ENCODE results near the gene BAG2.

BAG2 gene

GRCh38 chr6:57201718-57202117 is 29.6 kb downstream of the BAG2 start:
- TF ChIP-seq CTCF (IDR thresholded peaks at IDR 0.05; ENCODE audit: insufficient read depth, low read length, poor library complexity, severe bottlenecking) (no peak), EZH2phosphoT487 (conservative IDR thresholded peaks at IDR 0.05; ENCODE audit: low read length) (no peak)
- Histone ChIP-seq H3K36me3 (ENCODE audit: low read length) (peaks cover 3% of the 10 kb centered on the region; the same call in 1 of the 2 replicates), H4K20me1 (ENCODE audit: low read depth, low read length) (peaks cover 3% of the 10 kb centered on the region; the same call in 1 of the 2 replicates), H3K27me3 (ENCODE audit: low read length) (no peaks in the 10 kb centered on the region), H3K9ac (ENCODE audit: low read length) (no peak overlapping the region), H3K27ac (ENCODE audit: low read depth, low read length) (no peak overlapping the region), H3K4me3 (ENCODE audit: insufficient read depth, low read length, poor library complexity, severe bottlenecking) (no peak overlapping the region), H3F3A (ENCODE audit: insufficient read depth) (peaks cover 5% of the 10 kb centered on the region; the same call in 1 of the 2 replicates), H3K4me2 (ENCODE audit: low read depth, low read length, poor library complexity, severe bottlenecking) (no peak overlapping the region), H2AFZ (ENCODE audit: low read depth, low read length, severe bottlenecking) (no peak overlapping the region), H3K79me2 (ENCODE audit: insufficient read depth, low read length) (no peaks in the 10 kb centered on the region), H3K9me3 (ENCODE audit: insufficient read depth, low read length) (no peaks in the 10 kb centered on the region), H3K9me2 (replicated peaks; ENCODE audit: insufficient read depth, low read length) (no peaks in the 10 kb centered on the region)

- no peak overlapping the region for H3K4me3 ChIP-seq (ENCODE audit: insufficient read depth, low read length, poor library complexity, severe bottlenecking)
These were observed 33.6 kb downstream of the BAG2 start for GRCh38 chr6:57205550-57206328.

GRCh38 chr6:57207141-57207540 is 35.0 kb downstream of the BAG2 start:
- TF ChIP-seq CTCF (IDR thresholded peaks at IDR 0.05; ENCODE audit: insufficient read depth, low read length, poor library complexity, severe bottlenecking) (no peak), EZH2phosphoT487 (conservative IDR thresholded peaks at IDR 0.05; ENCODE audit: low read length) (no peak)
- Histone ChIP-seq H3K27me3 (ENCODE audit: low read length) (no peaks in the 10 kb centered on the region), H3K27ac (ENCODE audit: low read depth, low read length) (no peak overlapping the region), H3K9me3 (ENCODE audit: insufficient read depth, low read length) (no peaks in the 10 kb centered on the region), H3K9ac (ENCODE audit: low read length) (no peak overlapping the region), H3K4me3 (ENCODE audit: insufficient read depth, low read length, poor library complexity, severe bottlenecking) (no peak overlapping the region), H2AFZ (ENCODE audit: low read depth, low read length, severe bottlenecking) (no peak overlapping the region), H3K9me2 (replicated peaks; ENCODE audit: insufficient read depth, low read length) (no peaks in the 10 kb centered on the region), H4K20me1 (ENCODE audit: low read depth, low read length) (peaks cover 3% of the 10 kb centered on the region; the same call in 1 of the 2 replicates), H3K4me2 (ENCODE audit: low read depth, low read length, poor library complexity, severe bottlenecking) (no peak overlapping the region), H3K36me3 (ENCODE audit: low read length) (peaks cover 3% of the 10 kb centered on the region; the same call in 1 of the 2 replicates), H3F3A (ENCODE audit: insufficient read depth) (peaks cover 4% of the 10 kb centered on the region; the same call in 1 of the 2 replicates), H3K79me2 (ENCODE audit: insufficient read depth, low read length) (peaks cover 26% of the 10 kb centered on the region)

More at GRCh38 chr6:57205550-57206328, 33.6 kb downstream of the BAG2 start:
- Histone ChIP-seq H3K9me2 (replicated peaks; ENCODE audit: insufficient read depth, low read length) (no peaks in the 10 kb centered on the region), H3K9me3 (ENCODE audit: insufficient read depth, low read length) (no peaks in the 10 kb centered on the region), H3K9ac (ENCODE audit: low read length) (no peak overlapping the region), H3K36me3 (ENCODE audit: low read length) (peaks cover 3% of the 10 kb centered on the region; the same call in 1 of the 2 replicates), H3K79me2 (ENCODE audit: insufficient read depth, low read length) (peaks cover 14% of the 10 kb centered on the region), H3K4me2 (ENCODE audit: low read depth, low read length, poor library complexity, severe bottlenecking) (no peak overlapping the region), H3F3A (ENCODE audit: insufficient read depth) (peaks cover 4% of the 10 kb centered on the region; the same call in 1 of the 2 replicates), H4K20me1 (ENCODE audit: low read depth, low read length) (peaks cover 3% of the 10 kb centered on the region; the same call in 1 of the 2 replicates), H3K27ac (ENCODE audit: low read depth, low read length) (no peak overlapping the region), H3K27me3 (ENCODE audit: low read length) (no peaks in the 10 kb centered on the region), H2AFZ (ENCODE audit: low read depth, low read length, severe bottlenecking) (no peak overlapping the region)
- TF ChIP-seq CTCF (IDR thresholded peaks at IDR 0.05; ENCODE audit: insufficient read depth, low read length, poor library complexity, severe bottlenecking) = no peak
- no peak for TF ChIP-seq EZH2phosphoT487 (conservative IDR thresholded peaks at IDR 0.05; ENCODE audit: low read length)
